Ovary (tissue), 9 donors: ENCODE results near the gene FAM83D. TPM values are rescaled to one million over a fixed set of nuclear protein-coding genes. Genes with fewer than 3 reads are reported as not detected.

Experiments used
- DNase-seq, 5 donors: peaks; one replicate each; pipeline ENCODE4 v3.0.0-alpha.2; 2019 to 2020
- H3K27ac ChIP-seq, 2 donors: fragments of 200-600 bp; one replicate each; pipeline versions ENCODE4 v1.5.1 to v1.8.0; 2019 to 2022
- H3K27me3 ChIP-seq: fragments of 200-600 bp; one replicate; pipeline ENCODE4 v1.8.0; 2022
- H3K36me3 ChIP-seq: fragments of 200-600 bp; sonication (generic); one replicate; pipeline ENCODE4 v1.5.1; 2019
- H3K4me1 ChIP-seq: one replicate; pipeline ENCODE4 v1.8.1; 2013; ENCODE audit warnings: mild to moderate bottlenecking, moderate library complexity; ENCODE audit not compliant: insufficient read depth
- H3K4me3 ChIP-seq: fragments of 200-600 bp; sonication (generic); one replicate; pipeline ENCODE4 v1.5.1; 2017
- H3K9me3 ChIP-seq, 2 donors: fragments of 200-600 bp in 1 of 2; sonication (generic) in 1 of 2; one replicate each; pipeline versions ENCODE4 v1.5.1 to v1.8.1; 2013 to 2019; ENCODE audit warnings: mild to moderate bottlenecking in 1 of 2, moderate library complexity in 1 of 2
- EP300 ChIP-seq: sonication (generic); formaldehyde crosslinking; IDR thresholded peaks from one replicate; pipeline ENCODE4 v1.6.1; 2017; ENCODE audit warnings: antibody characterized with exemption
- POLR2A ChIP-seq: fragments of 450-650 bp; IDR thresholded peaks from one replicate; pipeline ENCODE4 v1.6.1; 2017; ENCODE audit warnings: antibody characterized with exemption, mild to moderate bottlenecking, moderate library complexity
- WGBS, 3 donors: extraction: QIAGEN DNeasy Blood & Tissue Kit in 1 of 3; methylation state at CpG; one replicate each; pipeline versions ENCODE4 v1.1.5 to v1.1.7; 2013 to 2017; 5-methylcytosine and 5-hydroxymethylcytosine counted together
- intact Hi-C, 4 donors: fragments of 100-400 bp; cut with DNase I; formaldehyde crosslinking; loops; one replicate each; pipeline versions ENCODE4 v1.11.0 to v1.15.1; 2022 to 2023
- polyA plus RNA-seq, 2 donors: library from polyadenylated mRNA; stranded (reverse); fragments of 200-250 nt in 1 of 2; fragments of 350-450 nt in 1 of 2; fragmentation: Illumina TruSeq in 1 of 2; extraction: RNeasy Lipid Tissue Mini Kit (QIAGEN cat#74804) in 1 of 2; gene quantifications; one replicate each; pipeline ENCODE4 v1.2.3, GENCODE V29; 2013 to 2014
- total RNA-seq, 7 donors: library from RNA; depleted of rRNA in 2 of 7; stranded (reverse); fragments of >200 nt in 2 of 7; fragmentation: NEBNext Ultra II Directional in 3 of 7; extraction: Animal tissue kit (Norgen Biotek cat#: 25700) in 3 of 7; gene quantifications; one replicate each; pipeline versions ENCODE4 v1.1.0 to v1.2.4, GENCODE V29; 2016 to 2023
- TF ChIP-seq, protein P1 (sequence below), 3 donors: fragments of 450-650 bp in 2 of 3; fragments of 200-600 bp in 1 of 3; IDR thresholded peaks; one replicate each; pipeline versions ENCODE4 v1.5.1 to v1.8.0; 2016 to 2022; ENCODE audit warnings: antibody characterized with exemption in 3 of 3, mild to moderate bottlenecking in 1 of 3
- donor health status: DM: no; HTN: no; CAD: no; lungs with moderate emphysema.
- donor health status: DM: no; HTN: no; CAD: no.
- donor health status: Bipolar disorder and iron deficiency.
- donor health status: DM: yes; HTN: yes; CAD: no.
- donor health status: DM: no; HTN: no; CAD: no.
- donor health status: DM: yes; HTN: yes; CAD: no.

The FAM83D gene
- total and polyA plus RNA-seq, 9 donors = 0.18 to 2.5 (median 0.62) TPM; not detected in 1

DNA sequence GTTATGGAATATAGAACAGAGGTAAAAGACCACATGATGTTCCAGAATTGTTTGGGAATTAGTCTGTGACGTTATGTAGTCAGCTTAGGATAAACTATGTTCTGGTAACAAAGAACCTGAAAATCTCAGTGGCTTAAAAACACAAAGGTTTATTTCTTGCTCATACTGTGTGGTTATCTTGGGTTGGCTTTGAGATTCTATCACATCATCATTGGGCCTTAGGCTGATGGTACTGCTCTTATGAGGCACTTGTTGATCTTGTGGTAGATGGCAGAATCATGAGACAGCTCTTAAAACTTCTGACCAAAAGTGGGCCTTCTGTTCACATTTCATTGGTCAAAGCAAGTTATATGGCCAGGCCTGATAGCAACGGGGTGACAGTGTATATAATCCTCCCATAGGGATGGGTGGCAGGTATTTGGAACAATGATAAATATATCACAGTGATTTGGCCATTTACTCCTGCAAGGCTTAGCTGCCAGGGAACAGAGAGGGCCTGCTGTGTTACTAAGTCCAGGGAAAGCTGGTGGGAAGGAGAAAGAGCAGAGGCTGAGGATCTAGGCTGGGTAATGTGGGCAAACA is 49.4 kb downstream of the FAM83D start:
- no peak overlapping the region for H3K27ac ChIP-seq
- intact Hi-C loops = no loop called here
- H3K36me3 ChIP-seq = no peaks in the 10 kb centered on the region

DNA sequence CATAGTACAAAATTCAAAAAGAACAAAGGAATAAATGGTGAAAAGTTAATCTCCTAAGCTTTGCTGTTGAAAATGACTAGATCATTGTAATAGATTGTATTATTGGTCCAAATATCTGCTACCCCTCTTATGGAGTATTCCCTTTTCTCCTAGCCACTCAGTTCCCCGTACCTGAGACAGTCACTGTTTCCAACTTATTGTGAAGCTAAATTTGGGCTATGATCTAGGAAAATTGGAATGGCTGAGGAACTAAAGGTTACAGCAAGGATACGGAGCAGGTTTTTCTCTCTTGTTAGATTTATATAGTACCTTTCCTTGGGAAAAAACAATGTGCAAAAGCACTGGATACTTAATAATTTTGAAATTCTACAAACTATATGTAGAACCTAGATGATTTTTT is 53.2 kb downstream of the FAM83D start:
- no peaks in the 10 kb centered on the region for H3K27me3 ChIP-seq
- H3K9me3 ChIP-seq = no peaks in the 10 kb centered on the region
- H3K4me1 ChIP-seq = no peaks in the 10 kb centered on the region
- no peak overlapping the region for H3K4me3 ChIP-seq
- H3K36me3 ChIP-seq = no peaks in the 10 kb centered on the region
- no peak for DNase-seq
- 92 to 95% (median 93%) methylated on average over 2 of the region's 2 CpGs for WGBS, 3 donors
- intact Hi-C loops = no loop called here
- no peak overlapping the region for H3K27ac ChIP-seq
- TF ChIP-seq, protein P1, sequence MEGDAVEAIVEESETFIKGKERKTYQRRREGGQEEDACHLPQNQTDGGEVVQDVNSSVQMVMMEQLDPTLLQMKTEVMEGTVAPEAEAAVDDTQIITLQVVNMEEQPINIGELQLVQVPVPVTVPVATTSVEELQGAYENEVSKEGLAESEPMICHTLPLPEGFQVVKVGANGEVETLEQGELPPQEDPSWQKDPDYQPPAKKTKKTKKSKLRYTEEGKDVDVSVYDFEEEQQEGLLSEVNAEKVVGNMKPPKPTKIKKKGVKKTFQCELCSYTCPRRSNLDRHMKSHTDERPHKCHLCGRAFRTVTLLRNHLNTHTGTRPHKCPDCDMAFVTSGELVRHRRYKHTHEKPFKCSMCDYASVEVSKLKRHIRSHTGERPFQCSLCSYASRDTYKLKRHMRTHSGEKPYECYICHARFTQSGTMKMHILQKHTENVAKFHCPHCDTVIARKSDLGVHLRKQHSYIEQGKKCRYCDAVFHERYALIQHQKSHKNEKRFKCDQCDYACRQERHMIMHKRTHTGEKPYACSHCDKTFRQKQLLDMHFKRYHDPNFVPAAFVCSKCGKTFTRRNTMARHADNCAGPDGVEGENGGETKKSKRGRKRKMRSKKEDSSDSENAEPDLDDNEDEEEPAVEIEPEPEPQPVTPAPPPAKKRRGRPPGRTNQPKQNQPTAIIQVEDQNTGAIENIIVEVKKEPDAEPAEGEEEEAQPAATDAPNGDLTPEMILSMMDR (IDR thresholded peaks at IDR 0.05) = no peak
- TF ChIP-seq POLR2A = no peak
- TF ChIP-seq EP300 = no peak

More for the DNA sequence above, 49.4 kb downstream of the FAM83D start:
- Histone ChIP-seq H3K9me3 (no peaks in the 10 kb centered on the region), H3K4me3 (no peak overlapping the region), H3K4me1 (peaks cover 4% of the 10 kb centered on the region), H3K27me3 (no peaks in the 10 kb centered on the region)
- no peak for DNase-seq
- 52 to 60% (median 57%) methylated on average over 2 of the region's 2 CpGs for WGBS, 3 donors
- TF ChIP-seq EP300 = no peak

DNA sequence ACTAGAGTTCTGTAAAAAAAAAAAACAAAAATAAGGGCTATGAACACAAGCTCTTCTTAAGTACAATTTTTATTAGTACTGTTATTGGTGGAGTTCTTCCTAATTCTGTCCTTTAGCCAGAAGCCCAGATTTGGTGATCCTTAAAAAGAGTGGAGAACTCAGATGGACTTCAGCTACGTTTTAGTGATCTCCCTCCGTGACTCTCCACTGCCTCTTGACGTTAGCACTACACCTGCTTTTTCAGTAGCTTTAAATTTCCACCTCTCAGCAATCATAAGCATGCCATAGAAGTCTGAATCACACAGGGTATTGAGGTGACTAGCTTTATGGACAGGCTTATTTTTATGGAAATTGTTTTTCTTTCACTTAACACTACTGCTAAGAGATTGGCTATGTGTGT is 53.6 kb downstream of the FAM83D start:
- DNase-seq = no peak
- H3K9me3 ChIP-seq = no peaks in the 10 kb centered on the region
- H3K4me3 ChIP-seq = no peak overlapping the region
- intact Hi-C loops = no loop called here
- no peaks in the 10 kb centered on the region for H3K27me3 ChIP-seq
- no peak overlapping the region for H3K27ac ChIP-seq
- H3K4me1 ChIP-seq = no peaks in the 10 kb centered on the region
- 92 to 95% (median 93%) methylated on average over 3 of the region's 3 CpGs for WGBS, 3 donors
- TF ChIP-seq POLR2A (no peak), EP300 (no peak)
- TF ChIP-seq, protein P1 (IDR thresholded peaks at IDR 0.05) = no peak
- no peaks in the 10 kb centered on the region for H3K36me3 ChIP-seq

DNA sequence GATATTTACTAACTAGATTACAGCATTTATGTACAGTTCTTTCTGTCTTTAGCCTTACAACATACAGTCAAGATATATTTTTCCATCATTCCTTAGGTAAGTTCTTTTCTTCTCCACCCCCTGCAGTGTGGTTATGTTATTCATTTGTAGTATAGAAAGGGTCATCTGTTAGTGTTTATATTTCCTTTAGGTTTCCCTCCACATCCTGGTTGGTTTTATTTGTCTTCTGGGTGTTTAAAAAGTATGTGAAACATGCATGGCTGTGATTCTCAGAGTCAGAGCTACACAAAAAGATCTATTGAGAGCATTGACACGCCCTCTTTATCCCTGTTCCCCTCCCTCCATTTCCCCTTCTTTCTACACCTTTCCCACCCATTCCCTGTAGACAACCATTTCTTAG is 56.1 kb downstream of the FAM83D start:
- TF ChIP-seq, protein P1 (IDR thresholded peaks at IDR 0.05) = no peak
- TF ChIP-seq EP300 (no peak), POLR2A (no peak)
- no peaks in the 10 kb centered on the region for H3K27me3 ChIP-seq
- intact Hi-C loops = no loop called here
- 87 to 93% (median 91%) methylated on average over 1 of the region's 1 CpG for WGBS, 3 donors
- H3K27ac ChIP-seq = no peak overlapping the region
- no peak overlapping the region for H3K4me3 ChIP-seq
- no peaks in the 10 kb centered on the region for H3K9me3 ChIP-seq
- no peaks in the 10 kb centered on the region for H3K36me3 ChIP-seq
- H3K4me1 ChIP-seq = no peaks in the 10 kb centered on the region
- DNase-seq = no peak

DNA sequence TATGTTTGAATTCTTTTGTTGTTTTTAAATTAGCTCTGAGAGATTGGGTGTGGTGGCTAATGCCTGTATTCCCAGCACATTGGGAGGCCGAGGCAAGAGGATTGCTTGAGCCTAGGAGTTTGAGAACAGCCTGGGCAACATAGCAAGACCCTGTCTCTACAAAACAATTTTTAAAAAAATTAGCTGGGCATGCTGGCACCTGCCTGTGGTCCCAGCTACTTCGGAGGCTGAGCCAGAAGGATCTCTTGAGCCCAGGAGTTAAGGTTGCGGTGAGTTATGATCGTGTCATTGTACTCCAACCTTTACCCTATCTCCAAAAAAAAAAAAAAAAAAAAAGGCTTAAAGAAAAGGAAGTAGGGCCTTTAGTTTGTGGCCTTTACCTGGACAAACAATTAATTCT is 58.8 kb downstream of the FAM83D start:
- no peaks in the 10 kb centered on the region for H3K4me1 ChIP-seq
- H3K4me3 ChIP-seq = no peak overlapping the region
- no peaks in the 10 kb centered on the region for H3K36me3 ChIP-seq
- intact Hi-C loops = no loop called here
- H3K27me3 ChIP-seq = no peaks in the 10 kb centered on the region
- WGBS, 3 donors = 48 to 66% (median 60%) methylated on average over 4 of the region's 4 CpGs
- no peak overlapping the region for H3K27ac ChIP-seq
- TF ChIP-seq POLR2A = no peak
- no peak for TF ChIP-seq EP300
- DNase-seq = no peak
- H3K9me3 ChIP-seq = no peaks in the 10 kb centered on the region
